ENCODE data around the gene RAB38. TPM values are rescaled to one million over a fixed set of nuclear protein-coding genes. Genes with fewer than 3 reads are reported as not detected.

Gene RAB38
- total RNA-seq, 1 experiment from 2014 or later: 18.7 TPM

GRCh38 chr11:88102598-88102934 is 72.7 kb downstream of the RAB38 start:
- Histone ChIP-seq H4K20me1 (ENCODE audit: control insufficient read depth, insufficient read depth, insufficient read length) (no peaks in the 10 kb centered on the region), H3K23ac (ENCODE audit: insufficient read length, low read depth, low read length) (no peak overlapping the region), H3K23me2 (ENCODE audit: insufficient read length, low read depth, low read length, poor library complexity, severe bottlenecking) (no peaks in the 10 kb centered on the region), H4K8ac (replicated peaks; ENCODE audit: insufficient read length, low read depth, low read length) (no peak overlapping the region), H3K27ac (ENCODE audit: insufficient read length, low read depth, low read length) (no peak overlapping the region), H2AK5ac (ENCODE audit: insufficient read length, low read length) (no peak overlapping the region), H3K56ac (ENCODE audit: insufficient read length, low read depth, low read length) (no peak overlapping the region), H2BK20ac (ENCODE audit: low read depth, low read length, poor library complexity, severe bottlenecking) (no peak overlapping the region), H3K4ac (ENCODE audit: low read depth, low read length) (no peak overlapping the region), H4K91ac (ENCODE audit: insufficient read length, low read depth, low read length) (no peak overlapping the region), H3K14ac (ENCODE audit: insufficient read depth, low read length) (no peak overlapping the region), H3K4me2 (ENCODE audit: insufficient read depth, insufficient read length, low read length) (no peak overlapping the region), H3K79me2 (ENCODE audit: insufficient read depth, low read length) (no peaks in the 10 kb centered on the region), H2BK12ac (ENCODE audit: insufficient read length, low read depth, low read length) (no peak overlapping the region), H2AFZ (ENCODE audit: low read length) (no peak overlapping the region), H4K5ac (ENCODE audit: insufficient read length, low read depth, low read length) (no peak overlapping the region), H3K27me3 (ENCODE audit: insufficient read depth, low read length) (no peaks in the 10 kb centered on the region), H2BK120ac (ENCODE audit: low read depth, low read length, poor library complexity, severe bottlenecking) (no peak overlapping the region), H3K79me1 (ENCODE audit: insufficient read depth, low read depth, low read length, poor library complexity, severe bottlenecking) (no peaks in the 10 kb centered on the region), H2BK15ac (ENCODE audit: low read depth, low read length) (no peak overlapping the region), H3K9me3 (ENCODE audit: control insufficient read depth, low read depth, low read length) (no peaks in the 10 kb centered on the region), H3K9ac (ENCODE audit: extremely low read depth, insufficient read length, low read length) (no peak overlapping the region), H3T11ph (ENCODE audit: low read length) (no peak overlapping the region), H3K4me1 (ENCODE audit: insufficient read depth, low read length) (0 out of 2 replicates have a peak, but pooled peaks cover 3% of the 10 kb centered on the region), H2BK5ac (ENCODE audit: insufficient read length, low read length) (no peak overlapping the region), H3K18ac (ENCODE audit: insufficient read length, low read depth, low read length) (no peak overlapping the region)
- no peak overlapping the region for H3K27ac Mint-ChIP-seq
- H3K9me3 Mint-ChIP-seq: no peaks in the 10 kb centered on the region; a peak in 1 of 5 replicates
- no peak for DNase-seq
- peaks cover 9% of the 10 kb centered on the region in 2 experiments for H3K4me1 Mint-ChIP-seq
- H3K36me3 Mint-ChIP-seq (ENCODE audit: insufficient read depth in 1 of 3, low read depth in 3 of 3): no peaks in the 10 kb centered on the region
- WGBS (ENCODE audit: extremely low coverage, insufficient read length, low lambda C conversion rate): 100% methylated on average over 1 of the region's 3 CpGs
- H3K4me3 Mint-ChIP-seq: no peak overlapping the region
- no peaks in the 10 kb centered on the region for H3K27me3 Mint-ChIP-seq (ENCODE audit: low read depth)
- no peak for TF ChIP-seq CTCF (conservative IDR thresholded peaks at IDR 0.05)

All from H9 (cell line).